CD14-positive monocyte (primary cell): ENCODE data around the gene SIX2. TPM values are rescaled to one million over a fixed set of nuclear protein-coding genes. Genes with fewer than 3 reads are reported as not detected.
A peak's percentile ranks its signal among the peaks of the same experiment; 100 is the strongest.

Experiments used
- DNase-seq, 3 donors: peaks; one replicate each; pipeline ENCODE4 v3.0.0-alpha.2; 2011 to 2022
- H2AFZ ChIP-seq: 2 replicates; pipeline ENCODE4 v1.6.0; 2012; ENCODE audit warnings: mild to moderate bottlenecking, low read depth, low read length, inconsistent platforms; ENCODE audit not compliant: insufficient read depth, poor library complexity, severe bottlenecking
- H3K27ac ChIP-seq, 2 donors: 1 replicate in 1 of 2; 2 replicates in 1 of 2; pipeline ENCODE4 v1.5.1; 2012 to 2013; ENCODE audit warnings: low read length in 2 of 2, control low read depth in 1 of 2, inconsistent platforms in 1 of 2, low read depth in 1 of 2, mild to moderate bottlenecking in 1 of 2
- H3K27me3 ChIP-seq, 2 donors: one replicate each; pipeline versions ENCODE4 v1.6.0 to v1.6.1; 2011 to 2013; ENCODE audit warnings: low read length in 2 of 2; ENCODE audit not compliant: control insufficient read depth in 2 of 2, insufficient read depth in 2 of 2
- H3K36me3 ChIP-seq, 2 donors: replicated peaks in 1 of 2; 1 replicate in 1 of 2; 2 replicates in 1 of 2; pipeline versions ENCODE4 v1.5.1 to v1.6.1; 2012 to 2013; ENCODE audit warnings: low read length in 2 of 2, control low read depth in 1 of 2, inconsistent platforms in 1 of 2, mild to moderate bottlenecking in 1 of 2; ENCODE audit not compliant: insufficient read depth in 2 of 2, control insufficient read depth in 1 of 2
- H3K4me1 ChIP-seq, 2 donors: 1 replicate in 1 of 2; 2 replicates in 1 of 2; pipeline versions ENCODE4 v1.5.1 to v1.6.1; 2012 to 2013; ENCODE audit warnings: low read length in 2 of 2, control low read depth in 1 of 2, inconsistent platforms in 1 of 2, mild to moderate bottlenecking in 1 of 2, moderate library complexity in 1 of 2; ENCODE audit not compliant: insufficient read depth in 2 of 2, control insufficient read depth in 1 of 2
- H3K4me2 ChIP-seq: replicated peaks from 2 replicates; pipeline ENCODE3; 2012; ENCODE audit warnings: low read length, moderate library complexity, mild to moderate bottlenecking; ENCODE audit not compliant: poor library complexity, severe bottlenecking; ENCODE audit errors: extremely low read depth
- H3K4me3 ChIP-seq, 3 experiments: fragments of 200-600 bp in 1 of 3; sonication (generic) in 1 of 3; replicated peaks in 1 of 3; 1 replicate in 2 of 3; 2 replicates in 1 of 3; pipeline ENCODE4 v1.5.1; 2011 to 2013; ENCODE audit warnings: low read length in 3 of 3, mild to moderate bottlenecking in 3 of 3, control low read depth in 2 of 3, low read depth in 2 of 3, inconsistent platforms in 1 of 3, moderate library complexity in 1 of 3
- H3K79me2 ChIP-seq: 2 replicates; pipeline ENCODE4 v1.6.0; 2012; ENCODE audit warnings: mild to moderate bottlenecking, control low read depth, inconsistent platforms, low read length, moderate library complexity; ENCODE audit not compliant: insufficient read depth
- H3K9ac ChIP-seq: 2 replicates; pipeline ENCODE4 v1.6.0; 2017; ENCODE audit warnings: low read length, mild to moderate bottlenecking; ENCODE audit not compliant: insufficient read depth, poor library complexity, severe bottlenecking
- H3K9me3 ChIP-seq, 2 donors: replicated peaks in 1 of 2; 1 replicate in 1 of 2; 2 replicates in 1 of 2; pipeline versions ENCODE4 v1.5.1 to v1.6.1; 2012 to 2013; ENCODE audit warnings: low read length in 2 of 2, control low read depth in 1 of 2; ENCODE audit not compliant: control insufficient read depth in 1 of 2, insufficient read depth in 1 of 2
- H4K20me1 ChIP-seq: 2 replicates; pipeline ENCODE4 v1.6.0; 2012; ENCODE audit warnings: mild to moderate bottlenecking, low read length, control low read depth, moderate library complexity; ENCODE audit not compliant: insufficient read depth
- H3K27ac Mint-ChIP-seq, 7 donors: one replicate each; pipeline ENCODE4 v1.8.0; 2020; ENCODE audit warnings: mild to moderate bottlenecking in 7 of 7, mixed read lengths in 7 of 7, moderate library complexity in 6 of 7, inconsistent platforms in 2 of 7
- H3K27me3 Mint-ChIP-seq, 3 donors: one replicate each; pipeline ENCODE4 v1.8.0; 2021 to 2022; ENCODE audit warnings: low read depth in 3 of 3, mild to moderate bottlenecking in 3 of 3, mixed read lengths in 3 of 3, moderate library complexity in 3 of 3, inconsistent platforms in 1 of 3
- H3K36me3 Mint-ChIP-seq, 2 donors: one replicate each; pipeline ENCODE4 v1.8.0; 2020; ENCODE audit warnings: mixed read lengths in 2 of 2, inconsistent platforms in 1 of 2, mild to moderate bottlenecking in 1 of 2
- H3K4me1 Mint-ChIP-seq: one replicate; pipeline ENCODE4 v1.8.0; 2020; ENCODE audit warnings: mild to moderate bottlenecking, mixed read lengths
- H3K4me3 Mint-ChIP-seq, 2 donors: one replicate each; pipeline ENCODE4 v1.8.0; 2020; ENCODE audit warnings: mild to moderate bottlenecking in 2 of 2, mixed read lengths in 2 of 2, moderate library complexity in 1 of 2
- H3K9me3 Mint-ChIP-seq, 7 donors: one replicate each; pipeline ENCODE4 v1.8.0; 2020 to 2022; ENCODE audit warnings: mixed read lengths in 7 of 7, mild to moderate bottlenecking in 6 of 7, moderate library complexity in 6 of 7, inconsistent platforms in 2 of 7
- WGBS: methylation state at CpG from one replicate; pipeline ENCODE4 v1.1.5; 2013; ENCODE audit warnings: missing lambda C conversion rate; ENCODE audit not compliant: insufficient coverage; 5-methylcytosine and 5-hydroxymethylcytosine counted together
- intact Hi-C, 2 donors: fragments of 100-400 bp; cut with micrococcal nuclease; formaldehyde crosslinking; loops; one replicate each; pipeline versions ENCODE4 v1.15.0 to v1.15.1; 2023
- polyA plus RNA-seq, 3 donors: library from polyadenylated mRNA; depleted of rRNA in 1 of 3; unstranded in 2 of 3; stranded (reverse) in 1 of 3; fragments of 300-500 nt in 2 of 3; fragments of >200 nt in 1 of 3; fragmentation: Illumina TruSeq in 2 of 3; gene quantifications; 1 replicate in 2 of 3; 2 replicates in 1 of 3; pipeline ENCODE4 v1.2.3, GENCODE V29; 2012 to 2021
- TF ChIP-seq, protein P1 (sequence below): fragments of 200-600 bp; IDR thresholded peaks from one replicate; pipeline ENCODE4 v1.8.0; 2022; ENCODE audit warnings: antibody characterized with exemption, mild to moderate bottlenecking

SIX2 gene
- polyA plus RNA-seq, 3 donors = not detected

DNA sequence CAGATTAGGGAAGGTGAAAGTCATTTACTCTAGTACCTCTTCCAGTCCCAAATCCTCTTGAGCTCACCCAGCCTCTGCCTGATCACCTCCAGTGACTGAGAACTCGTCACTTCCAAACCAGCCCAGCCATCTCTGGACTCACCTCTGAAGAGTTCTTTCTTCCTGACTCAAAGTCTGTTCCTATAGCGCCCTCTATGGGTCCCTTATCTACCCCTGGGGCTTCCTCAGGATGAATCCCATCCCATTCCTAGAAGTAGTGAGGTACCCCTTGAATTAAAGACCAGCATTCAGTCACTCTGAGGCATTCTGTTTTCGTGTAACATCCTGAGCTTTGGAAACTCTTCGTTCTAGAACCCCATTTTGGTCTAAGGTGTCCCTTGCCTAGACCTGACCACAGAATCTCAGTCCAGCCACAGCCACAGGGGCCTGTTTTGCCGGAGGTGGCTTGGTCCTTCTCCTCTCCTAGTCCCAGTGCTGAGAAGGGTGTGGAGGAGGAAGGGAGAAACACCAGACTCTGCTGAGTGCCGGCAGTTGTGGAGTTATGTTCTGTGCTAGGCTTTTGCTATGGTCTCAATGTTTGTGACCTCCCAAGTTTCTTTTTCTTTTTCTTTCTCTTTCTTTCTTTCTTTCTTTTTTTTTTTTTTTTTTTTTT is 35.1 kb downstream of the SIX2 start:
- Mint-ChIP-seq H3K27me3 (peaks cover 12 to 32% (median 19%) of the 10 kb centered on the region in 3 donors), H3K4me3 (no peak overlapping the region), H3K27ac (no peak overlapping the region), H3K9me3 (no peaks in the 10 kb centered on the region), H3K36me3 (no peaks in the 10 kb centered on the region), H3K4me1 (peaks cover 7% of the 10 kb centered on the region)
- no peak overlapping the region for H3K4me2 ChIP-seq
- H3K4me3 ChIP-seq = no peak overlapping the region
- no peak overlapping the region for H3K9ac ChIP-seq
- H2AFZ ChIP-seq = no peak overlapping the region
- TF ChIP-seq, protein P1, sequence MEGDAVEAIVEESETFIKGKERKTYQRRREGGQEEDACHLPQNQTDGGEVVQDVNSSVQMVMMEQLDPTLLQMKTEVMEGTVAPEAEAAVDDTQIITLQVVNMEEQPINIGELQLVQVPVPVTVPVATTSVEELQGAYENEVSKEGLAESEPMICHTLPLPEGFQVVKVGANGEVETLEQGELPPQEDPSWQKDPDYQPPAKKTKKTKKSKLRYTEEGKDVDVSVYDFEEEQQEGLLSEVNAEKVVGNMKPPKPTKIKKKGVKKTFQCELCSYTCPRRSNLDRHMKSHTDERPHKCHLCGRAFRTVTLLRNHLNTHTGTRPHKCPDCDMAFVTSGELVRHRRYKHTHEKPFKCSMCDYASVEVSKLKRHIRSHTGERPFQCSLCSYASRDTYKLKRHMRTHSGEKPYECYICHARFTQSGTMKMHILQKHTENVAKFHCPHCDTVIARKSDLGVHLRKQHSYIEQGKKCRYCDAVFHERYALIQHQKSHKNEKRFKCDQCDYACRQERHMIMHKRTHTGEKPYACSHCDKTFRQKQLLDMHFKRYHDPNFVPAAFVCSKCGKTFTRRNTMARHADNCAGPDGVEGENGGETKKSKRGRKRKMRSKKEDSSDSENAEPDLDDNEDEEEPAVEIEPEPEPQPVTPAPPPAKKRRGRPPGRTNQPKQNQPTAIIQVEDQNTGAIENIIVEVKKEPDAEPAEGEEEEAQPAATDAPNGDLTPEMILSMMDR = peak; percentile 33
- WGBS = 80% methylated on average over 2 of the region's 6 CpGs
- H3K4me1 ChIP-seq = no peaks in the 10 kb centered on the region
- no peak overlapping the region for H3K27ac ChIP-seq
- H3K79me2 ChIP-seq = no peaks in the 10 kb centered on the region
- H4K20me1 ChIP-seq = no peaks in the 10 kb centered on the region
- DNase-seq = peak in 2 of 3 donors; percentile 10 to 19
- no peaks in the 10 kb centered on the region for H3K27me3 ChIP-seq
- no peaks in the 10 kb centered on the region for H3K36me3 ChIP-seq
- intact Hi-C loops = no loop called here
- no peaks in the 10 kb centered on the region for H3K9me3 ChIP-seq

DNA sequence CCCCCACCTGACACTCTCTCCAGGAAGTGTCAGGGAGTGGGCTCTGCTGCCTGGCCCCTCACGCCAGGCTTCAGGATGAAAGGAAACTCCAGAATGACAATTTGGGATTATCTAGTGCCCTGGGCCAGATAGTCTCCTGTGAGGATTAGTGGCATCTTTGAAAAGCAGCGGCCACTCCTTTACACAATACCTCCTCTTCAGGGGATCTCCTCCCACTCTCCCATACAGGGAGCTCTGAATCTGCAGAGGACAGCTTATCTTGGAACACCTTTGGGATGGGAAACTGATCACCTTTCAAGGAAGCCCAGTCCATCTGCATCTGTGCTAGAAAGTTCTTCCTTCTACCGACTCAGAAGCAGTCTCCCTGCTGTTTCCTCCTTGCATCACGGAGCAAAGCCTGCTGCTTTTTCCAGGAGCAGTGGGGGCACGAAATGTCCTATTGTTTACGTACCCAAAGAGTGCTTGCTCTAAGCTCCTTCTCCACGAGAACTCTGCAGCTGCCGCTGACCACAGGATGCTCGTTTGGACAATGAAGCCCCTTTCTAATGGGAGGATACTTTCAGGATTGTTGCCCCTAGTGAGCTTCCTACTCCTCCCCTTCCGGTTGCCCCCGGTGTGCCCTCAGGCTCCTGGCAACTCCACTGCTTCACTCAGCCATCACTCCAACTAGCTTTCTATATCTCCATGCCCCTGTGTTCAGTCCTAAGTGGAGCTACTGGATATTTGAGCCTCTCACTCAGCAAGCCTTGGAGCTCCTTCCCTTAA is 36.3 kb downstream of the SIX2 start:
- no peaks in the 10 kb centered on the region for H3K36me3 Mint-ChIP-seq
- intact Hi-C loops = no loop called here

More for the DNA sequence above, 36.3 kb downstream of the SIX2 start:
- no peak overlapping the region for H3K27ac ChIP-seq
- H4K20me1 ChIP-seq = no peaks in the 10 kb centered on the region
- TF ChIP-seq, protein P1 = no peak
- no peak for DNase-seq
- H3K9me3 ChIP-seq = no peaks in the 10 kb centered on the region
- H3K4me2 ChIP-seq = peak overlapping the region; percentile 23
- H3K4me1 ChIP-seq = no peaks in the 10 kb centered on the region
- peak overlapping the region; percentile 44 for H2AFZ ChIP-seq
- Mint-ChIP-seq H3K4me3 (peak overlapping the region; percentile 51 to 57), H3K4me1 (peaks cover 7% of the 10 kb centered on the region), H3K9me3 (no peaks in the 10 kb centered on the region), H3K27me3 (peaks cover 8 to 30% (median 20%) of the 10 kb centered on the region in 3 donors), H3K27ac (no peak overlapping the region)
- peak overlapping the region in 2 of 3 experiments; percentile 4 to 6 for H3K4me3 ChIP-seq
- WGBS = 26% methylated on average over 4 of the region's 11 CpGs
- no peaks in the 10 kb centered on the region for H3K36me3 ChIP-seq
- H3K79me2 ChIP-seq = no peaks in the 10 kb centered on the region
- no peak overlapping the region for H3K9ac ChIP-seq
- H3K27me3 ChIP-seq = no peaks in the 10 kb centered on the region
